K562 (cell line): ENCODE results near the gene B3GALNT2. TPM values are rescaled to one million over a fixed set of nuclear protein-coding genes. Genes with fewer than 3 reads are reported as not detected.
A peak's percentile ranks its signal among the peaks of the same experiment; 100 is the strongest.

Experiments
- ATAC-seq: fragments of 200-7000 bp; cut with Tn5 transposase; 3 replicates; pipeline ENCODE4 v1.9.1; 2020; ENCODE audit warnings: moderate library complexity
- BruUV-seq: library from RNA; stranded (reverse); fragments of 400-500 nt; replicated peaks from 2 replicates; lab custom pipeline; 2021; lab: Mats Ljungman, UMichigan
- CTCF ChIA-PET: fragments of 300-600 bp; formaldehyde crosslinking; extraction: SDS; loops from one replicate; lab custom pipeline; 2021; ENCODE audit warnings: low intra/inter-chr PET ratio; lab: Yijun Ruan, JAX
- POLR2A ChIA-PET: fragments of 300-600, 350-650 bp; sonication (Branson Sonifier 250); formaldehyde crosslinking; extraction: SDS; loops from one replicate; lab custom pipeline; 2021; ENCODE audit warnings: antibody characterized with exemption, inconsistent platforms; lab: Yijun Ruan, JAX
- DNase-seq, 4 experiments: peaks; one replicate each; pipeline versions ENCODE4 v3.0.0 to v3.0.0-alpha.2; 2011 to 2018; ENCODE audit warnings: low spot score in 3 of 4, mixed read lengths in 3 of 4; ENCODE audit errors: extremely low read depth in 1 of 4
- FAIRE-seq: peaks from 2 replicates; lab custom pipeline; 2011; peaks lifted over from hg19 to GRCh38; lab: Jason Lieb, UNC
- H2AFZ ChIP-seq: 2 replicates; pipeline ENCODE4 v1.6.0; 2011; ENCODE audit warnings: low read depth, low read length, control low read depth, inconsistent platforms
- H3K27ac ChIP-seq: fragments of 200-600 bp; 3 replicates; pipeline ENCODE4 v1.8.0; 2011; ENCODE audit warnings: low read depth, mild to moderate bottlenecking, control low read depth, inconsistent platforms, low read length, moderate library complexity, mixed read lengths; ENCODE audit errors: extremely low read depth
- H3K27me3 ChIP-seq, 2 experiments: fragments of 300-600 bp in 1 of 2; 2 replicates in 1 of 2; 3 replicates in 1 of 2; pipeline versions ENCODE4 v1.6.0 to v1.8.0; 2011; ENCODE audit warnings: inconsistent platforms in 2 of 2, low read length in 2 of 2, mild to moderate bottlenecking in 1 of 2, mixed read lengths in 1 of 2, moderate library complexity in 1 of 2; ENCODE audit not compliant: control insufficient read depth in 2 of 2, insufficient read depth in 2 of 2
- H3K36me3 ChIP-seq: fragments of 300-600 bp; 3 replicates; pipeline ENCODE4 v1.8.0; 2011; ENCODE audit warnings: mild to moderate bottlenecking, low read length, inconsistent platforms; ENCODE audit not compliant: control insufficient read depth, insufficient read depth
- H3K4me1 ChIP-seq, 2 experiments: fragments of 200-600 bp in 1 of 2; replicated peaks in 1 of 2; 2 replicates in 1 of 2; 3 replicates in 1 of 2; pipeline versions ENCODE4 v1.5.1 to v1.8.0; 2011; ENCODE audit warnings: inconsistent platforms in 2 of 2, low read length in 2 of 2, mild to moderate bottlenecking in 1 of 2, mixed read lengths in 1 of 2, moderate library complexity in 1 of 2; ENCODE audit not compliant: control insufficient read depth in 2 of 2, insufficient read depth in 2 of 2
- H3K4me2 ChIP-seq: 2 replicates; pipeline ENCODE4 v1.6.1; 2011; ENCODE audit warnings: low read length, control low read depth, inconsistent platforms, mixed read lengths; ENCODE audit not compliant: insufficient read depth
- H3K4me3 ChIP-seq: fragments of 200-600 bp; sonication (generic), shearing (Covaris generic); 2 replicates; pipeline ENCODE4 v1.5.1; 2016; ENCODE audit warnings: control low read depth, inconsistent platforms
- H3K79me2 ChIP-seq: fragments of 200-600 bp; 3 replicates; pipeline ENCODE4 v1.8.0; 2011; ENCODE audit warnings: low read length, inconsistent platforms; ENCODE audit not compliant: control insufficient read depth, insufficient read depth
- H3K9ac ChIP-seq, 2 experiments: 2 replicates each; pipeline versions ENCODE4 v1.6.0 to v1.6.1; 2011; ENCODE audit warnings: low read depth in 2 of 2, low read length in 2 of 2, control low read depth in 1 of 2, inconsistent platforms in 1 of 2, mild to moderate bottlenecking in 1 of 2, mixed read lengths in 1 of 2; ENCODE audit not compliant: insufficient read depth in 1 of 2
- H3K9me1 ChIP-seq: one replicate; pipeline ENCODE4 v1.6.0; 2011; ENCODE audit warnings: inconsistent platforms, mild to moderate bottlenecking, low read length, moderate library complexity; ENCODE audit not compliant: control insufficient read depth, insufficient read depth
- H3K9me3 ChIP-seq: replicated peaks from 2 replicates; pipeline ENCODE4 v1.5.1; 2011; ENCODE audit warnings: low read depth, low read length, inconsistent platforms; ENCODE audit not compliant: control insufficient read depth, insufficient read depth
- H4K20me1 ChIP-seq: replicated peaks from 2 replicates; pipeline ENCODE4 v1.6.1; 2011; ENCODE audit warnings: low read length, inconsistent platforms, mixed read lengths; ENCODE audit not compliant: control insufficient read depth, insufficient read depth
- BHLHE40 ChIP-seq: IDR thresholded peaks from 2 replicates; pipeline ENCODE4 v1.6.1; 2011; ENCODE audit warnings: low read length, improper control_type of control experiment
- CEBPG ChIP-seq, 3 experiments: fragments of 200-800 bp in 1 of 3; sonication (Bioruptor generic) in 1 of 3; sonication (generic) in 1 of 3; formaldehyde crosslinking in 1 of 3; IDR thresholded peaks in 2 of 3; conservative IDR thresholded peaks in 1 of 3; 2 replicates each; pipeline versions ENCODE4 v1.6.1 to v1.8.0; 2016 to 2022; ENCODE audit warnings: missing compliant biosample characterization in 2 of 3, missing genetic modification characterization in 2 of 3, mild to moderate bottlenecking in 1 of 3, missing genetic modification reagents in 1 of 3
- ETV5 ChIP-seq: sonication (generic); formaldehyde crosslinking; IDR thresholded peaks from 2 replicates; pipeline ENCODE4 v1.4.0; 2020; ENCODE audit warnings: low read depth, mild to moderate bottlenecking, missing genetic modification reagents
- NFE2L1 ChIP-seq: fragments of 450-650 bp; IDR thresholded peaks from 2 replicates; pipeline ENCODE4 v1.6.1; 2016; ENCODE audit warnings: missing genetic modification characterization, low read depth, mild to moderate bottlenecking, missing compliant biosample characterization, moderate library complexity, borderline replicate concordance
- RAD21 ChIP-seq, 2 experiments: fragments of 250-450 bp in 1 of 2; fragments of 450-650 bp in 1 of 2; sonication (Bioruptor Pico) in 1 of 2; formaldehyde crosslinking in 1 of 2; IDR thresholded peaks in 1 of 2; conservative IDR thresholded peaks in 1 of 2; 2 replicates each; pipeline versions ENCODE4 v1.4.0 to v1.8.0; 2020 to 2022; ENCODE audit warnings: mild to moderate bottlenecking in 2 of 2, moderate library complexity in 1 of 2
- RCOR1 ChIP-seq, 2 experiments: IDR thresholded peaks; 2 replicates each; pipeline ENCODE4 v1.6.1; 2012; ENCODE audit warnings: low read depth in 2 of 2, low read length in 2 of 2, borderline replicate concordance in 1 of 2, improper control_type of control experiment in 1 of 2
- SUPT5H ChIP-seq: fragments of 450-650 bp; IDR thresholded peaks from 2 replicates; pipeline ENCODE4 v1.6.1; 2016
- WGBS: fragments of 100-300 bp; shearing (Covaris generic); methylation state at CpG from one replicate; pipeline ENCODE4 v1.1.6; 2016; ENCODE audit warnings: low coverage, mixed read lengths; ENCODE audit not compliant: insufficient coverage; ENCODE audit errors: missing lambda C conversion rate; 5-methylcytosine and 5-hydroxymethylcytosine counted together
- in situ Hi-C: fragments of 300-500 bp; cut with MboI; formaldehyde crosslinking; loops from 4 replicates; pipeline ENCODE4 v1.15.0; 2018; ENCODE audit warnings: inconsistent platforms, mixed read lengths
- intact Hi-C: fragments of 100-400 bp; cut with micrococcal nuclease; formaldehyde crosslinking; loops from 2 replicates; pipeline ENCODE4 v1.14.2; 2022
- polyA plus RNA-seq, 8 experiments: library from polyadenylated mRNA; depleted of rRNA in 4 of 8; stranded (reverse) in 5 of 8; unstranded in 3 of 8; fragments of >200 nt; fragmentation: Nextera tagmentation in 2 of 8; fragmentation: Illumina TruSeq in 1 of 8; extraction: Ambion mirVana in 2 of 8; extraction: Trizol in 1 of 8; gene quantifications; 2 replicates each; pipeline versions ENCODE4 v1.2.1 to v1.2.3, GENCODE V29; 2011 to 2014; ENCODE audit warnings: inconsistent platforms in 1 of 8, missing spikeins in 1 of 8
- total RNA-seq, 7 experiments: library from RNA; depleted of rRNA in 6 of 7; stranded (reverse); fragments of >200 nt in 6 of 7; fragmentation: Illumina TruSeq in 2 of 7; extraction: Trizol in 2 of 7; gene quantifications; 2 replicates each; pipeline versions ENCODE4 v1.2.1 to v1.2.3, GENCODE V29; 2011 to 2021; ENCODE audit warnings: low replicate concordance in 1 of 7
- TF ChIP-seq, protein P1 (sequence below): fragments of 450-650 bp; IDR thresholded peaks from 2 replicates; pipeline ENCODE4 v1.6.1; 2016; ENCODE audit warnings: low read depth
- TF ChIP-seq, protein P2 (sequence below): fragments of 250-450 bp; sonication (Bioruptor Pico); IDR thresholded peaks from 2 replicates; pipeline ENCODE4 v1.8.0; 2021; ENCODE audit warnings: moderate library complexity, mild to moderate bottlenecking, inconsistent platforms
- TF ChIP-seq, protein P3 (sequence below): fragments of 450-650 bp; IDR thresholded peaks from 2 replicates; pipeline ENCODE4 v1.6.1; 2016; ENCODE audit warnings: missing biosample characterization, missing genetic modification characterization

The B3GALNT2 gene
- total and polyA plus RNA-seq, 9 of the 15 experiments (the other 6 are each of a cell fraction or from before 2014, with no cell fraction given) = 2.0 to 31.7 (median 22.9) TPM

DNA sequence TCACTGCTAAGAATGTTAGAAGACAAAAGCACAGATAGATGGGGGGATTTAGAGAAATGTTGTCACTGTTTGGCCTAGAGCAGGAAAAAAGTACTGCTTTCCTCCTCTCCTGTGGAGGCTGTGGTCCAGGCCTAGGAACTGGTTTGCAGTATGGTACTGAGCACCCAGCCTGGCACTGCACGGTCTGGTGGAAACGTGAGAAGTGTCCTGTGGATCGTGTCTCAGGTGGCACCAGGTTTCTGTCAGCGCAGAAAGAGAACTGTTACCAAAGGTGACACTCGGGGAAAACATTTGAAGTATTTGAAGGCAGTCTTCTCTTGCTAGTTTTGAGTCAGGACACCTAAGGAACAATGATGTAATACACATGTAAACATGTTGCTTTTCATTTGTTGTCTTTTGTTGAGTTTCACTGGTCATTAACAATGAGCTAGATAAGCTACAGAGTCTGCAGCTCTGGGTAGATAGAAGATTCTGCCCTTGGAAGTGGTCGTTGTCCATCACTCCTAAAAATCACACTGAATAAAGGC, 63.0 kb downstream of the B3GALNT2 start (continued):
- no peak for TF ChIP-seq CEBPG (CRISPR knock-in tag; IDR thresholded peaks at IDR 0.05)
- peak in 1 of 2 experiments; percentile 88; a peak in 2 of 4 replicates for TF ChIP-seq CEBPG (tag; conservative IDR thresholded peaks at IDR 0.05 in 1 of 2, IDR thresholded peaks at IDR 0.05 in 1 of 2)

DNA sequence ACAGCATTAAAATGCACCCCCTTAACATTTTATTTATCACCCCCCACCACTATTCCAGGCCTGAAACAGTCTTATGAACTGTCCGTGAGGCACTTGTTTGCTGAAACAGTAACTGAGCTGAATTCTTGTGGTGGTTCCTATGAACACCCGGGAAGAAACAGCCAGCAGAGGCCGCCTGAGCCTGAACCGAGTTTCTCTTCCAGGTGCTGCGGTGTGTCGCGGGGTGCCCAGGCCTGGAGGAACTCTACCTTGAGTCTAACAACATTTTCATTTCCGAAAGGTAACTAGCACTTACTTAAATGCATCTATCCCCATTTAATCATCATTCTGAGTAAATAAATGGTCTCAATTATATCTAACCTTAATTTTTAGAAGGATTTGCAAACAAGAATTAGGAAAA, 70.3 kb downstream of the B3GALNT2 start:
- peak; percentile 46; the same call in 1 of the 3 replicates for ATAC-seq
- peak in 1 of 4 experiments; percentile 39 for DNase-seq
- Histone ChIP-seq H3K27me3 (no peaks in the 10 kb centered on the region), H3K9ac (no peak overlapping the region), H3K4me3 (no peak overlapping the region), H3K79me2 (0 out of 3 replicates have a peak, but pooled peaks cover 2% of the 10 kb centered on the region), H2AFZ (no peak overlapping the region), H3K9me3 (no peaks in the 10 kb centered on the region), H3K4me2 (no peak overlapping the region), H4K20me1 (no peaks in the 10 kb centered on the region), H3K4me1 (no peaks in the 10 kb centered on the region), H3K36me3 (peaks cover 66% of the 10 kb centered on the region), H3K27ac (no peak overlapping the region), H3K9me1 (no peaks in the 10 kb centered on the region)
- no peak for FAIRE-seq
- BruUV-seq = no TSS peak
- intact Hi-C loops = no loop called here
- CTCF ChIA-PET = no interaction called here
- POLR2A ChIA-PET = interaction anchor here (1.2 to 1.6 kb wide), 2 partner anchors 8 to 11 kb away, joined by 3 to 5 read pairs; no protein-coding TSS in a partner anchor
- in situ Hi-C loops = no loop called here
- 87% methylated on average over 8 of the region's 8 CpGs for WGBS
- TF ChIP-seq RAD21 (CRISPR knock-in tag; conservative IDR thresholded peaks at IDR 0.05 in 1 of 2, IDR thresholded peaks at IDR 0.05 in 1 of 2) = 0 out of 4 replicates have a peak, but pooled peaks of 1 of the 2 experiments have one; percentile 5
- no peak for TF ChIP-seq BHLHE40
- TF ChIP-seq, protein P1, sequence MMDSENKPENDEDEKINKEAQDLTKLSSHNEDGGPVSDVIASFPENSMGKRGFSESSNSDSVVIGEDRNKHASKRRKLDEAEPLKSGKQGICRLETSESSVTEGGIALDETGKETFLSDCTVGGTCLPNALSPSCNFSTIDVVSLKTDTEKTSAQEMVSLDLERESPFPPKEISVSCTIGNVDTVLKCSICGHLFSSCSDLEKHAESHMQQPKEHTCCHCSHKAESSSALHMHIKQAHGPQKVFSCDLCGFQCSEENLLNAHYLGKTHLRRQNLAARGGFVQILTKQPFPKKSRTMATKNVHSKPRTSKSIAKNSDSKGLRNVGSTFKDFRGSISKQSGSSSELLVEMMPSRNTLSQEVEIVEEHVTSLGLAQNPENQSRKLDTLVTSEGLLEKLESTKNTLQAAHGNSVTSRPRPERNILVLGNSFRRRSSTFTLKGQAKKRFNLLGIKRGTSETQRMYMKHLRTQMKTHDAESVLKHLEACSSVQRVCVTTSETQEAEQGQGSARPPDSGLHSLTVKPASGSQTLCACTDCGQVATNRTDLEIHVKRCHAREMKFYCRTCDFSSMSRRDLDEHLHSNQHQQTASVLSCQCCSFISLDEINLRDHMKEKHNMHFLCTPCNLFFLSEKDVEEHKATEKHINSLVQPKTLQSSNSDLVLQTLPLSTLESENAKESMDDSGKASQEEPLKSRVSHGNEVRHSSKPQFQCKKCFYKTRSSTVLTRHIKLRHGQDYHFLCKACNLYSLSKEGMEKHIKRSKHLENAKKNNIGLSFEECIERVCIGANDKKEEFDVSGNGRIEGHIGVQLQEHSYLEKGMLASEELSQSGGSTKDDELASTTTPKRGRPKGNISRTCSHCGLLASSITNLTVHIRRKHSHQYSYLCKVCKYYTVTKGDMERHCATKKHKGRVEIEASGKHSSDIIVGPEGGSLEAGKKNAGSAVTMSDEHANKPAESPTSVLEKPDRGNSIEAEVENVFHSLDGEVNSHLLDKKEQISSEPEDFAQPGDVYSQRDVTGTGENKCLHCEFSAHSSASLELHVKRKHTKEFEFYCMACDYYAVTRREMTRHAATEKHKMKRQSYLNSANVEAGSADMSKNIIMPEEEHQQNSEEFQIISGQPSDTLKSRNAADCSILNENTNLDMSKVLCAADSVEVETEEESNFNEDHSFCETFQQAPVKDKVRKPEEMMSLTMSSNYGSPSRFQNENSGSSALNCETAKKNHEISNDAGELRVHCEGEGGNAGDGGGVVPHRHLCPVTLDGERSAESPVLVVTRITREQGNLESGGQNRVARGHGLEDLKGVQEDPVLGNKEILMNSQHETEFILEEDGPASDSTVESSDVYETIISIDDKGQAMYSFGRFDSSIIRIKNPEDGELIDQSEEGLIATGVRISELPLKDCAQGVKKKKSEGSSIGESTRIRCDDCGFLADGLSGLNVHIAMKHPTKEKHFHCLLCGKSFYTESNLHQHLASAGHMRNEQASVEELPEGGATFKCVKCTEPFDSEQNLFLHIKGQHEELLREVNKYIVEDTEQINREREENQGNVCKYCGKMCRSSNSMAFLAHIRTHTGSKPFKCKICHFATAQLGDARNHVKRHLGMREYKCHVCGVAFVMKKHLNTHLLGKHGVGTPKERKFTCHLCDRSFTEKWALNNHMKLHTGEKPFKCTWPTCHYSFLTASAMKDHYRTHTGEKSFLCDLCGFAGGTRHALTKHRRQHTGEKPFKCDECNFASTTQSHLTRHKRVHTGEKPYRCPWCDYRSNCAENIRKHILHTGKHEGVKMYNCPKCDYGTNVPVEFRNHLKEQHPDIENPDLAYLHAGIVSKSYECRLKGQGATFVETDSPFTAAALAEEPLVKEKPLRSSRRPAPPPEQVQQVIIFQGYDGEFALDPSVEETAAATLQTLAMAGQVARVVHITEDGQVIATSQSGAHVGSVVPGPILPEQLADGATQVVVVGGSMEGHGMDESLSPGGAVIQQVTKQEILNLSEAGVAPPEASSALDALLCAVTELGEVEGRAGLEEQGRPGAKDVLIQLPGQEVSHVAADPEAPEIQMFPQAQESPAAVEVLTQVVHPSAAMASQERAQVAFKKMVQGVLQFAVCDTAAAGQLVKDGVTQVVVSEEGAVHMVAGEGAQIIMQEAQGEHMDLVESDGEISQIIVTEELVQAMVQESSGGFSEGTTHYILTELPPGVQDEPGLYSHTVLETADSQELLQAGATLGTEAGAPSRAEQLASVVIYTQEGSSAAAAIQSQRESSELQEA = no peak
- no peak for TF ChIP-seq SUPT5H
- no peak for TF ChIP-seq ETV5 (CRISPR knock-in tag)
- TF ChIP-seq, protein P2, sequence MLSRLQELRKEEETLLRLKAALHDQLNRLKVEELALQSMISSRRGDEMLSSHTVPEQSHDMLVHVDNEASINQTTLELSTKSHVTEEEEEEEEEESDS = no peak
- TF ChIP-seq, protein P3, sequence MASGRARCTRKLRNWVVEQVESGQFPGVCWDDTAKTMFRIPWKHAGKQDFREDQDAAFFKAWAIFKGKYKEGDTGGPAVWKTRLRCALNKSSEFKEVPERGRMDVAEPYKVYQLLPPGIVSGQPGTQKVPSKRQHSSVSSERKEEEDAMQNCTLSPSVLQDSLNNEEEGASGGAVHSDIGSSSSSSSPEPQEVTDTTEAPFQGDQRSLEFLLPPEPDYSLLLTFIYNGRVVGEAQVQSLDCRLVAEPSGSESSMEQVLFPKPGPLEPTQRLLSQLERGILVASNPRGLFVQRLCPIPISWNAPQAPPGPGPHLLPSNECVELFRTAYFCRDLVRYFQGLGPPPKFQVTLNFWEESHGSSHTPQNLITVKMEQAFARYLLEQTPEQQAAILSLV (tag) = no peak
- TF ChIP-seq NFE2L1 (tag) = no peak
- TF ChIP-seq RCOR1 (IDR thresholded peaks at IDR 0.05; ENCODE audit: borderline replicate concordance in 1 of 2, low read depth in 2 of 2, low read length in 2 of 2) = no peak
